H1 (cell line): ENCODE measurements around the gene IFNGR1. TPM values are rescaled to one million over a fixed set of nuclear protein-coding genes. Genes with fewer than 3 reads are reported as not detected.

Source experiments
- BCL11A ChIP-seq, 2 experiments: IDR thresholded peaks; one replicate each; pipeline ENCODE4 v1.6.1; 2011; ENCODE audit warnings: low read depth in 2 of 2, low read length in 2 of 2, mild to moderate bottlenecking in 2 of 2
- CHD2 ChIP-seq: IDR thresholded peaks from 2 replicates; pipeline ENCODE4 v1.6.1; 2012; ENCODE audit warnings: low read length, improper control_type of control experiment
- CHD7 ChIP-seq: fragments of 300-600 bp; sonication (generic); IDR thresholded peaks from 2 replicates; pipeline ENCODE4 v1.7.1; 2012; ENCODE audit warnings: low read length, moderate library complexity, mild to moderate bottlenecking, inconsistent platforms; ENCODE audit not compliant: insufficient replicate concordance
- KDM1A ChIP-seq: fragments of 200-600, 300-600 bp; sonication (generic); IDR thresholded peaks from 2 replicates; pipeline ENCODE4 v1.7.1; 2016; ENCODE audit warnings: mild to moderate bottlenecking, low read length, borderline replicate concordance
- POLR2A ChIP-seq, 2 experiments: IDR thresholded peaks; 1 replicate in 1 of 2; 2 replicates in 1 of 2; pipeline ENCODE4 v1.6.1; 2011; ENCODE audit warnings: low read depth in 2 of 2, low read length in 2 of 2, mild to moderate bottlenecking in 2 of 2; ENCODE audit errors: control extremely low read depth in 1 of 2
- SP1 ChIP-seq: IDR thresholded peaks from 2 replicates; pipeline ENCODE4 v1.6.1; 2011; ENCODE audit warnings: low read depth, low read length
- TBP ChIP-seq: IDR thresholded peaks from 2 replicates; pipeline ENCODE4 v1.6.1; 2011; ENCODE audit warnings: low read depth, low read length, improper control_type of control experiment
- ZNF274 ChIP-seq: IDR thresholded peaks from 2 replicates; pipeline ENCODE4 v1.7.0; 2012; ENCODE audit warnings: low read length, borderline replicate concordance; ENCODE audit errors: extremely low read depth
- polyA plus RNA-seq, 7 experiments: library from polyadenylated mRNA; depleted of rRNA in 3 of 7; stranded (reverse) in 5 of 7; unstranded in 2 of 7; fragments of >200 nt in 5 of 7; fragments of 200-250 nt in 2 of 7; gene quantifications; 1 replicate in 5 of 7; 2 replicates in 1 of 7; 4 replicates in 1 of 7; pipeline versions ENCODE4 v1.2.1 to v1.2.3, GENCODE V29; 2011 to 2013; ENCODE audit warnings: missing spikeins in 2 of 7, mixed read lengths in 2 of 7
- total RNA-seq: library from RNA; stranded (reverse); fragmentation: NEBNext Ultra II Directional; extraction: Animal tissue kit (Norgen Biotek cat#: 25700); gene quantifications from 2 replicates; pipeline ENCODE4 v1.2.1, GENCODE V29; 2021
- TF ChIP-seq, protein P1 (sequence below): IDR thresholded peaks from 2 replicates; pipeline ENCODE4 v1.6.1; 2011; ENCODE audit warnings: low read length, improper control_type of control experiment

IFNGR1 gene
- total and polyA plus RNA-seq, 2 of the 8 experiments (the other 6 are each of a cell fraction or from before 2014, with no cell fraction given): 9.7 to 20.9 TPM

- no peak for TF ChIP-seq CHD7
- TF ChIP-seq, protein P1, sequence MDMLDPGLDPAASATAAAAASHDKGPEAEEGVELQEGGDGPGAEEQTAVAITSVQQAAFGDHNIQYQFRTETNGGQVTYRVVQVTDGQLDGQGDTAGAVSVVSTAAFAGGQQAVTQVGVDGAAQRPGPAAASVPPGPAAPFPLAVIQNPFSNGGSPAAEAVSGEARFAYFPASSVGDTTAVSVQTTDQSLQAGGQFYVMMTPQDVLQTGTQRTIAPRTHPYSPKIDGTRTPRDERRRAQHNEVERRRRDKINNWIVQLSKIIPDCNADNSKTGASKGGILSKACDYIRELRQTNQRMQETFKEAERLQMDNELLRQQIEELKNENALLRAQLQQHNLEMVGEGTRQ: no peak
- TF ChIP-seq CHD2: no peak
- TF ChIP-seq BCL11A (IDR thresholded peaks at IDR 0.05; ENCODE audit: low read depth in 2 of 2, low read length in 2 of 2): no peak
- no peak for TF ChIP-seq POLR2A (IDR thresholded peaks at IDR 0.05; ENCODE audit: control extremely low read depth in 1 of 2, low read depth in 2 of 2, low read length in 2 of 2)
- no peak for TF ChIP-seq KDM1A
- no peak for TF ChIP-seq TBP
- TF ChIP-seq SP1: no peak
- TF ChIP-seq ZNF274: no peak
- TF ChIP-seq, all 59 proteins: peak for 0
Observed at GRCh38 chr6:137175157-137175867, 43.9 kb downstream of the IFNGR1 start (continued).
